GM12878 (cell line): ENCODE measurements around the gene GABRA6.

ENCODE experiments used
- ASH2L ChIP-seq: fragments of 300-600, 200-600 bp; sonication (generic); IDR thresholded peaks from 2 replicates; pipeline ENCODE4 v1.6.1; 2017; ENCODE audit warnings: low read depth, mild to moderate bottlenecking, borderline replicate concordance
- NFYA ChIP-seq: IDR thresholded peaks from 2 replicates; pipeline ENCODE4 v1.6.1; 2011; ENCODE audit warnings: low read depth, mild to moderate bottlenecking, low read length, improper control_type of control experiment, borderline replicate concordance
- NRF1 ChIP-seq: conservative IDR thresholded peaks from 2 replicates; pipeline ENCODE4 v1.6.1; 2011; ENCODE audit warnings: mild to moderate bottlenecking, low read depth, low read length, improper control_type of control experiment
- POLR2A ChIP-seq: IDR thresholded peaks from 2 replicates; pipeline ENCODE4 v1.6.1; 2011; ENCODE audit warnings: low read depth, mild to moderate bottlenecking, low read length
- TF ChIP-seq, protein P1 (sequence below): IDR thresholded peaks from 2 replicates; pipeline ENCODE4 v1.6.1; 2011; ENCODE audit warnings: borderline replicate concordance, low read depth, mild to moderate bottlenecking, moderate library complexity, low read length; ENCODE audit not compliant: insufficient read depth, poor library complexity, severe bottlenecking
- TF ChIP-seq, protein P2 (sequence below), 3 experiments: IDR thresholded peaks in 2 of 3; conservative IDR thresholded peaks in 1 of 3; 2 replicates each; pipeline ENCODE4 v1.5.1; 2011; ENCODE audit warnings: low read depth in 3 of 3, low read length in 3 of 3, mild to moderate bottlenecking in 3 of 3, control low read depth in 2 of 3, moderate library complexity in 2 of 3, inconsistent platforms in 1 of 3, mixed read lengths in 1 of 3; ENCODE audit not compliant: control insufficient read depth in 2 of 3, insufficient read depth in 1 of 3; ENCODE audit errors: extremely low read depth in 1 of 3

DNA sequence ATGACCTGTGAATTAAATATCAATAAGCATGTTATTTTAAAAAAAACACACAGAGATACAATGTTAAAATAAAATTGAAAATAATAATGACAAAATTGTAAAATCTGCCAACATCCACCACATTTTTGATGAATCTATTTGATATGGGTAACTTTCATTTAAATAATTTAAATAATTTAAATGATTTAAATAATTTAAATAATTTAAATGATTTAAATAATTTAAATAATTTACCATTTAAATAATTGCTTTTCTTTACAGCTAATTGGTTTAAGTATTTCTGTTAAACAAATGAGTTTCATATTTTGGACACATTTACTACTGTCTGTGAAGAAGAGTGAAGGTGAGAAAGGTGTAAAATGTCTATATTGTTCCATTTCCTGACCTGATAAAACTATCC, 22.1 kb upstream of the GABRA6 start:
- no peak for TF ChIP-seq POLR2A
- TF ChIP-seq NFYA = no peak
- TF ChIP-seq, protein P1, sequence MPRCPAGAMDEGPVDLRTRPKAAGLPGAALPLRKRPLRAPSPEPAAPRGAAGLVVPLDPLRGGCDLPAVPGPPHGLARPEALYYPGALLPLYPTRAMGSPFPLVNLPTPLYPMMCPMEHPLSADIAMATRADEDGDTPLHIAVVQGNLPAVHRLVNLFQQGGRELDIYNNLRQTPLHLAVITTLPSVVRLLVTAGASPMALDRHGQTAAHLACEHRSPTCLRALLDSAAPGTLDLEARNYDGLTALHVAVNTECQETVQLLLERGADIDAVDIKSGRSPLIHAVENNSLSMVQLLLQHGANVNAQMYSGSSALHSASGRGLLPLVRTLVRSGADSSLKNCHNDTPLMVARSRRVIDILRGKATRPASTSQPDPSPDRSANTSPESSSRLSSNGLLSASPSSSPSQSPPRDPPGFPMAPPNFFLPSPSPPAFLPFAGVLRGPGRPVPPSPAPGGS = no peak
- no peak for TF ChIP-seq ASH2L
- TF ChIP-seq NRF1 = no peak
- TF ChIP-seq, protein P2, sequence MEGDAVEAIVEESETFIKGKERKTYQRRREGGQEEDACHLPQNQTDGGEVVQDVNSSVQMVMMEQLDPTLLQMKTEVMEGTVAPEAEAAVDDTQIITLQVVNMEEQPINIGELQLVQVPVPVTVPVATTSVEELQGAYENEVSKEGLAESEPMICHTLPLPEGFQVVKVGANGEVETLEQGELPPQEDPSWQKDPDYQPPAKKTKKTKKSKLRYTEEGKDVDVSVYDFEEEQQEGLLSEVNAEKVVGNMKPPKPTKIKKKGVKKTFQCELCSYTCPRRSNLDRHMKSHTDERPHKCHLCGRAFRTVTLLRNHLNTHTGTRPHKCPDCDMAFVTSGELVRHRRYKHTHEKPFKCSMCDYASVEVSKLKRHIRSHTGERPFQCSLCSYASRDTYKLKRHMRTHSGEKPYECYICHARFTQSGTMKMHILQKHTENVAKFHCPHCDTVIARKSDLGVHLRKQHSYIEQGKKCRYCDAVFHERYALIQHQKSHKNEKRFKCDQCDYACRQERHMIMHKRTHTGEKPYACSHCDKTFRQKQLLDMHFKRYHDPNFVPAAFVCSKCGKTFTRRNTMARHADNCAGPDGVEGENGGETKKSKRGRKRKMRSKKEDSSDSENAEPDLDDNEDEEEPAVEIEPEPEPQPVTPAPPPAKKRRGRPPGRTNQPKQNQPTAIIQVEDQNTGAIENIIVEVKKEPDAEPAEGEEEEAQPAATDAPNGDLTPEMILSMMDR (IDR thresholded peaks at IDR 0.05 in 2 of 3, conservative IDR thresholded peaks at IDR 0.05 in 1 of 3; ENCODE audit: control insufficient read depth in 2 of 3, extremely low read depth in 1 of 3, insufficient read depth in 1 of 3, low read depth in 3 of 3, low read length in 3 of 3) = no peak
